GM23338 (cell line): ENCODE data around the gene RABL6. TPM values are rescaled to one million over a fixed set of nuclear protein-coding genes. Genes with fewer than 3 reads are reported as not detected.

Experiments used
- ATAC-seq: fragments of 200-7000 bp; cut with Tn5 transposase; 3 replicates; pipeline ENCODE4 v1.9.1; 2020
- DNase-seq: peaks from one replicate; pipeline ENCODE4 v3.0.0-alpha.2; 2015; ENCODE audit warnings: low spot score
- H2AFZ ChIP-seq: fragments of 200-600 bp; sonication (generic); 2 replicates; pipeline ENCODE4 v1.8.0; 2016; ENCODE audit warnings: antibody characterized with exemption, mild to moderate bottlenecking, moderate library complexity
- H3F3A ChIP-seq: fragments of 200-600 bp; sonication (generic); replicated peaks from 2 replicates; pipeline ENCODE4 v1.8.0; 2017; ENCODE audit warnings: antibody characterized with exemption, mixed run types, low read depth
- H3K27ac ChIP-seq: fragments of 200-600 bp; sonication (generic); 2 replicates; pipeline ENCODE4 v1.6.1; 2016; ENCODE audit warnings: low read depth
- H3K27me3 ChIP-seq: fragments of 200-600 bp; sonication (generic); 2 replicates; pipeline ENCODE4 v1.8.0; 2016; ENCODE audit warnings: mild to moderate bottlenecking, mixed run types, moderate library complexity; ENCODE audit not compliant: insufficient read depth
- H3K36me3 ChIP-seq: fragments of 200-600 bp; sonication (generic); 2 replicates; pipeline ENCODE4 v1.8.0; 2016; ENCODE audit warnings: mild to moderate bottlenecking; ENCODE audit not compliant: insufficient read depth
- H3K4me1 ChIP-seq: fragments of 200-600 bp; sonication (generic); 2 replicates; pipeline ENCODE4 v1.8.0; 2016; ENCODE audit warnings: mild to moderate bottlenecking, moderate library complexity; ENCODE audit not compliant: insufficient read depth
- H3K4me2 ChIP-seq: fragments of 200-600 bp; sonication (generic); 2 replicates; pipeline ENCODE4 v1.7.1; 2017; ENCODE audit warnings: mixed run types
- H3K4me3 ChIP-seq: fragments of 200-600 bp; sonication (generic); 2 replicates; pipeline ENCODE4 v1.6.1; 2016; ENCODE audit warnings: mixed run types
- H3K79me2 ChIP-seq: fragments of 200-600 bp; sonication (generic); replicated peaks from 2 replicates; pipeline ENCODE4 v1.8.0; 2017; ENCODE audit warnings: mild to moderate bottlenecking; ENCODE audit not compliant: insufficient read depth
- H3K9me2 ChIP-seq: fragments of 200-600 bp; sonication (generic); 2 replicates; pipeline ENCODE4 v1.8.0; 2017; ENCODE audit not compliant: insufficient read depth
- H4K20me1 ChIP-seq: fragments of 200-600 bp; sonication (generic); replicated peaks from 2 replicates; pipeline ENCODE4 v1.8.0; 2017; ENCODE audit warnings: mild to moderate bottlenecking; ENCODE audit not compliant: insufficient read depth
- H3K27ac Mint-ChIP-seq: 2 replicates; pipeline ENCODE4 v1.8.0; 2020; ENCODE audit warnings: inconsistent platforms, mild to moderate bottlenecking, moderate library complexity, mixed read lengths
- H3K27me3 Mint-ChIP-seq: 3 replicates; pipeline ENCODE4 v1.8.0; 2022; ENCODE audit warnings: low read depth, mild to moderate bottlenecking, moderate library complexity, mixed read lengths, inconsistent platforms; ENCODE audit not compliant: insufficient read depth, poor library complexity
- H3K36me3 Mint-ChIP-seq: 3 replicates; pipeline ENCODE4 v1.8.0; 2021; ENCODE audit warnings: low read depth, mild to moderate bottlenecking, inconsistent platforms, moderate library complexity, mixed read lengths
- H3K4me1 Mint-ChIP-seq: 3 replicates; pipeline ENCODE4 v1.8.0; 2020; ENCODE audit warnings: mild to moderate bottlenecking, inconsistent platforms, mixed read lengths
- H3K4me3 Mint-ChIP-seq: 3 replicates; pipeline ENCODE4 v1.8.0; 2021; ENCODE audit warnings: moderate library complexity, mild to moderate bottlenecking, inconsistent platforms, mixed read lengths
- H3K9me3 Mint-ChIP-seq: 3 replicates; pipeline ENCODE4 v1.8.0; 2020; ENCODE audit warnings: moderate library complexity, mild to moderate bottlenecking, inconsistent platforms, mixed read lengths
- ETS1 ChIP-seq: IDR thresholded peaks from 2 replicates; pipeline ENCODE4 v1.6.1; 2016; ENCODE audit warnings: antibody characterized with exemption
- JUNB ChIP-seq: IDR thresholded peaks from one replicate; pipeline ENCODE4 v1.6.1; 2016; ENCODE audit warnings: antibody characterized with exemption; ENCODE audit not compliant: unreplicated experiment
- POLR2AphosphoS5 ChIP-seq: IDR thresholded peaks from 2 replicates; pipeline ENCODE4 v1.6.1; 2016; ENCODE audit warnings: antibody characterized with exemption, low read depth
- REST ChIP-seq: IDR thresholded peaks from one replicate; pipeline ENCODE4 v1.6.1; 2018; ENCODE audit warnings: antibody characterized with exemption; ENCODE audit not compliant: unreplicated experiment
- ZNF331 ChIP-seq: fragments of 250-450 bp; sonication (Bioruptor Pico); IDR thresholded peaks from 2 replicates; pipeline ENCODE4 v1.5.0; 2020; ENCODE audit warnings: low read depth, mild to moderate bottlenecking, moderate library complexity
- ZNF462 ChIP-seq: fragments of 250-450 bp; sonication (Bioruptor Pico); IDR thresholded peaks from 2 replicates; pipeline ENCODE4 v1.5.0; 2020; ENCODE audit warnings: mild to moderate bottlenecking, moderate library complexity
- polyA plus RNA-seq: library from polyadenylated mRNA; unstranded; fragments of >200 nt; fragmentation: Nextera tagmentation; extraction: Ambion mirVana; gene quantifications from 2 replicates; pipeline ENCODE4 v1.2.1, GENCODE V29; 2016
- total RNA-seq: library from RNA; depleted of rRNA; stranded (reverse); fragments of >200 nt; shearing (Covaris generic); gene quantifications from 2 replicates; pipeline ENCODE4 v1.2.3, GENCODE V29; 2014

RABL6 gene
- total and polyA plus RNA-seq, 2 experiments from 2014 or later = 59.1 to 127 TPM

- no peak overlapping the region for H3K27ac Mint-ChIP-seq
- Histone ChIP-seq H3K27ac (no peak overlapping the region), H4K20me1 (peaks cover 5% of the 10 kb centered on the region; the same call in 1 of the 2 replicates), H3K4me3 (no peak overlapping the region), H3K27me3 (no peaks in the 10 kb centered on the region), H3F3A (0 out of 2 replicates have a peak, but pooled peaks cover 2% of the 10 kb centered on the region), H3K36me3 (peaks cover 12% of the 10 kb centered on the region), H2AFZ (no peak overlapping the region), H3K4me1 (no peaks in the 10 kb centered on the region), H3K79me2 (no peaks in the 10 kb centered on the region), H3K4me2 (no peak overlapping the region), H3K9me2 (no peaks in the 10 kb centered on the region)
- H3K36me3 Mint-ChIP-seq = peaks cover 23% of the 10 kb centered on the region
- no peak overlapping the region for H3K4me3 Mint-ChIP-seq
- H3K9me3 Mint-ChIP-seq = no peaks in the 10 kb centered on the region
- TF ChIP-seq ZNF462 (no peak), ETS1 (no peak), REST (no peak), POLR2AphosphoS5 (no peak), ZNF331 (CRISPR knock-in tag) (no peak), JUNB (no peak)
- no peaks in the 10 kb centered on the region for H3K4me1 Mint-ChIP-seq
- DNase-seq = no peak
- ATAC-seq = no peak
- H3K27me3 Mint-ChIP-seq = no peaks in the 10 kb centered on the region
Measured at GRCh38 chr9:136858452-136858843, 50.7 kb downstream of the RABL6 start.
